ENCODE data around the gene CTSW.

CTSW gene

DNA sequence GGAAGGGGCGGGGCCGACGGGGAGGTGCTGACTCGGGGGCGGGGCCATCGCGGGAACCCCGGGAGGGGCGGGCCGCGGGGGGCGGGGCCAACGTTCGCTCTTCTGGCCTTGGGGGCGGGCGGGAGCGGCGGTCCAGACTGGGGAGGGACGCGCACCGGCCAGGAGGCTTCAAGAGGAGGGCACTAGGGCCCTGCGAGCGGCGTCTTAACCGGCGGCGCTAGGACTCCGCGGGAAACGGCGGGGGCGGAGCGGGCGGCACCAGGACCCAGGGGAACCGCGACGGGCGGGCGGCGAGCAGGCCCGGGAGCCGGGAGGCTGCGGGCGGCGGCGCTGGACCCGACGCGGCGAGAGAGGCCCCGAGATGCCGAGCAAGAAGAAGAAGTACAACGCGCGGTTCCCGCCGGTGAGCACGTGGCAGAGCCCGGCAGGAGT is 39.5 kb downstream of the CTSW start, which contains the start of gene DRAP1 (continued):
- TF ChIP-seq ZBTB48 (tag by site-specific recombination; IDR thresholded peaks at IDR 0.05) (no peak), ZNF169 (tag by site-specific recombination; IDR thresholded peaks at IDR 0.05) (no peak), ZNF155 (tag by site-specific recombination; IDR thresholded peaks at IDR 0.05) (no peak), ZNF785 (tag by site-specific recombination; IDR thresholded peaks at IDR 0.05) (no peak), ZNF248 (tag by site-specific recombination; IDR thresholded peaks at IDR 0.05) (no peak), ZNF521 (tag by site-specific recombination; IDR thresholded peaks at IDR 0.05) (no peak), ZFP69B (tag by site-specific recombination; IDR thresholded peaks at IDR 0.05) (peak; percentile 81), ZSCAN30 (tag by site-specific recombination; IDR thresholded peaks at IDR 0.05) (peak; percentile 90), ZNF146 (tag by site-specific recombination; IDR thresholded peaks at IDR 0.05) (no peak), KLF1 (tag by site-specific recombination; IDR thresholded peaks at IDR 0.05) (peak; percentile 52), ZNF548 (tag by site-specific recombination; IDR thresholded peaks at IDR 0.05) (no peak), ZNF600 (tag by site-specific recombination; IDR thresholded peaks at IDR 0.05) (no peak), GFI1B (tag by site-specific recombination; IDR thresholded peaks at IDR 0.05) (no peak), OVOL3 (tag by site-specific recombination; IDR thresholded peaks at IDR 0.05) (no peak), ZNF473 (tag by site-specific recombination; IDR thresholded peaks at IDR 0.05) (no peak), HOXD13 (CRISPR knock-in tag; IDR thresholded peaks at IDR 0.05; ENCODE audit: borderline replicate concordance) (no peak), TRIM28 (IDR thresholded peaks at IDR 0.05; ENCODE audit: borderline replicate concordance, low read length) (no peak), ZNF571 (tag by site-specific recombination; IDR thresholded peaks at IDR 0.05) (no peak), ZNF626 (tag by site-specific recombination; IDR thresholded peaks at IDR 0.05) (no peak)
- TF ChIP-seq, protein P1, sequence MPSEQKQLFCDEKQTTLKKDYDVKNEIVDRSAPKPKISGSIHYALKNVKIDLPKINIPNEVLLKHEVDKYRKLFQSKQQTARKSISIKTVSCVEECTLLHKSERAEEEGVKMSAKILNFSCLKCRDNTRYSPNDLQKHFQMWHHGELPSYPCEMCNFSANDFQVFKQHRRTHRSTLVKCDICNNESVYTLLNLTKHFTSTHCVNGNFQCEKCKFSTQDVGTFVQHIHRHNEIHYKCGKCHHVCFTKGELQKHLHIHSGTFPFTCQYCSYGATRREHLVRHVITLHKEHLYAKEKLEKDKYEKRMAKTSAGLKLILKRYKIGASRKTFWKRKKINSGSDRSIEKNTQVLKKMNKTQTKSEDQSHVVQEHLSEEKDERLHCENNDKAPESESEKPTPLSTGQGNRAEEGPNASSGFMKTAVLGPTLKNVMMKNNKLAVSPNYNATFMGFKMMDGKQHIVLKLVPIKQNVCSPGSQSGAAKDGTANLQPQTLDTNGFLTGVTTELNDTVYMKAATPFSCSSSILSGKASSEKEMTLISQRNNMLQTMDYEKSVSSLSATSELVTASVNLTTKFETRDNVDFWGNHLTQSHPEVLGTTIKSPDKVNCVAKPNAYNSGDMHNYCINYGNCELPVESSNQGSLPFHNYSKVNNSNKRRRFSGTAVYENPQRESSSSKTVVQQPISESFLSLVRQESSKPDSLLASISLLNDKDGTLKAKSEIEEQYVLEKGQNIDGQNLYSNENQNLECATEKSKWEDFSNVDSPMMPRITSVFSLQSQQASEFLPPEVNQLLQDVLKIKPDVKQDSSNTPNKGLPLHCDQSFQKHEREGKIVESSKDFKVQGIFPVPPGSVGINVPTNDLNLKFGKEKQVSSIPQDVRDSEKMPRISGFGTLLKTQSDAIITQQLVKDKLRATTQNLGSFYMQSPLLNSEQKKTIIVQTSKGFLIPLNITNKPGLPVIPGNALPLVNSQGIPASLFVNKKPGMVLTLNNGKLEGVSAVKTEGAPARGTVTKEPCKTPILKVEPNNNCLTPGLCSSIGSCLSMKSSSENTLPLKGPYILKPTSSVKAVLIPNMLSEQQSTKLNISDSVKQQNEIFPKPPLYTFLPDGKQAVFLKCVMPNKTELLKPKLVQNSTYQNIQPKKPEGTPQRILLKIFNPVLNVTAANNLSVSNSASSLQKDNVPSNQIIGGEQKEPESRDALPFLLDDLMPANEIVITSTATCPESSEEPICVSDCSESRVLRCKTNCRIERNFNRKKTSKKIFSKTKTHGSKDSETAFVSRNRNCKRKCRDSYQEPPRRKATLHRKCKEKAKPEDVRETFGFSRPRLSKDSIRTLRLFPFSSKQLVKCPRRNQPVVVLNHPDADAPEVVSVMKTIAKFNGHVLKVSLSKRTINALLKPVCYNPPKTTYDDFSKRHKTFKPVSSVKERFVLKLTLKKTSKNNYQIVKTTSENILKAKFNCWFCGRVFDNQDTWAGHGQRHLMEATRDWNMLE (tag by site-specific recombination; conservative IDR thresholded peaks at IDR 0.05; ENCODE audit: low read depth), result no peak
- TF ChIP-seq, protein P2, sequence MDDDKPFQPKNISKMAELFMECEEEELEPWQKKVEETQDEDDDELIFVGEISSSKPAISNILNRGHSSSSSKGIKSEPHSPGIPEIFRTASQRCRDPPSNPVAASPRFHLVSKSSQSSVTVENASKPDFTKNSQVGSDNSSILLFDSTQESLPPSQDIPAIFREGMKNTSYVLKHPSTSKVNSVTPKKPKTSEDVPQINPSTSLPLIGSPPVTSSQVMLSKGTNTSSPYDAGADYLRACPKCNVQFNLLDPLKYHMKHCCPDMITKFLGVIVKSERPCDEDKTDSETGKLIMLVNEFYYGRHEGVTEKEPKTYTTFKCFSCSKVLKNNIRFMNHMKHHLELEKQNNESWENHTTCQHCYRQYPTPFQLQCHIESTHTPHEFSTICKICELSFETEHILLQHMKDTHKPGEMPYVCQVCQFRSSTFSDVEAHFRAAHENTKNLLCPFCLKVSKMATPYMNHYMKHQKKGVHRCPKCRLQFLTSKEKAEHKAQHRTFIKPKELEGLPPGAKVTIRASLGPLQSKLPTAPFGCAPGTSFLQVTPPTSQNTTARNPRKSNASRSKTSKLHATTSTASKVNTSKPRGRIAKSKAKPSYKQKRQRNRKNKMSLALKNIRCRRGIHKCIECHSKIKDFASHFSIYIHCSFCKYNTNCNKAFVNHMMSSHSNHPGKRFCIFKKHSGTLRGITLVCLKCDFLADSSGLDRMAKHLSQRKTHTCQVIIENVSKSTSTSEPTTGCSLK (tag by site-specific recombination; IDR thresholded peaks at IDR 0.05), result no peak
- TF ChIP-seq, protein P3, sequence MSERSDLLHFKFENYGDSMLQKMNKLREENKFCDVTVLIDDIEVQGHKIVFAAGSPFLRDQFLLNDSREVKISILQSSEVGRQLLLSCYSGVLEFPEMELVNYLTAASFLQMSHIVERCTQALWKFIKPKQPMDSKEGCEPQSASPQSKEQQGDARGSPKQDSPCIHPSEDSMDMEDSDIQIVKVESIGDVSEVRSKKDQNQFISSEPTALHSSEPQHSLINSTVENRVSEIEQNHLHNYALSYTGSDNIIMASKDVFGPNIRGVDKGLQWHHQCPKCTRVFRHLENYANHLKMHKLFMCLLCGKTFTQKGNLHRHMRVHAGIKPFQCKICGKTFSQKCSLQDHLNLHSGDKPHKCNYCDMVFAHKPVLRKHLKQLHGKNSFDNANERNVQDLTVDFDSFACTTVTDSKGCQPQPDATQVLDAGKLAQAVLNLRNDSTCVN (tag by site-specific recombination; optimal IDR thresholded peaks at IDR 0.05), result peak; percentile 67
- TF ChIP-seq, protein P4, sequence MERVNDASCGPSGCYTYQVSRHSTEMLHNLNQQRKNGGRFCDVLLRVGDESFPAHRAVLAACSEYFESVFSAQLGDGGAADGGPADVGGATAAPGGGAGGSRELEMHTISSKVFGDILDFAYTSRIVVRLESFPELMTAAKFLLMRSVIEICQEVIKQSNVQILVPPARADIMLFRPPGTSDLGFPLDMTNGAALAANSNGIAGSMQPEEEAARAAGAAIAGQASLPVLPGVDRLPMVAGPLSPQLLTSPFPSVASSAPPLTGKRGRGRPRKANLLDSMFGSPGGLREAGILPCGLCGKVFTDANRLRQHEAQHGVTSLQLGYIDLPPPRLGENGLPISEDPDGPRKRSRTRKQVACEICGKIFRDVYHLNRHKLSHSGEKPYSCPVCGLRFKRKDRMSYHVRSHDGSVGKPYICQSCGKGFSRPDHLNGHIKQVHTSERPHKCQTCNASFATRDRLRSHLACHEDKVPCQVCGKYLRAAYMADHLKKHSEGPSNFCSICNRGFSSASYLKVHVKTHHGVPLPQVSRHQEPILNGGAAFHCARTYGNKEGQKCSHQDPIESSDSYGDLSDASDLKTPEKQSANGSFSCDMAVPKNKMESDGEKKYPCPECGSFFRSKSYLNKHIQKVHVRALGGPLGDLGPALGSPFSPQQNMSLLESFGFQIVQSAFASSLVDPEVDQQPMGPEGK (tag by site-specific recombination; IDR thresholded peaks at IDR 0.05), result peak; percentile 73
- TF ChIP-seq, protein P5, sequence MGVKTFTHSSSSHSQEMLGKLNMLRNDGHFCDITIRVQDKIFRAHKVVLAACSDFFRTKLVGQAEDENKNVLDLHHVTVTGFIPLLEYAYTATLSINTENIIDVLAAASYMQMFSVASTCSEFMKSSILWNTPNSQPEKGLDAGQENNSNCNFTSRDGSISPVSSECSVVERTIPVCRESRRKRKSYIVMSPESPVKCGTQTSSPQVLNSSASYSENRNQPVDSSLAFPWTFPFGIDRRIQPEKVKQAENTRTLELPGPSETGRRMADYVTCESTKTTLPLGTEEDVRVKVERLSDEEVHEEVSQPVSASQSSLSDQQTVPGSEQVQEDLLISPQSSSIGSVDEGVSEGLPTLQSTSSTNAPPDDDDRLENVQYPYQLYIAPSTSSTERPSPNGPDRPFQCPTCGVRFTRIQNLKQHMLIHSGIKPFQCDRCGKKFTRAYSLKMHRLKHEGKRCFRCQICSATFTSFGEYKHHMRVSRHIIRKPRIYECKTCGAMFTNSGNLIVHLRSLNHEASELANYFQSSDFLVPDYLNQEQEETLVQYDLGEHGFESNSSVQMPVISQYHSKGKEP (tag by site-specific recombination; IDR thresholded peaks at IDR 0.05), result peak; percentile 96
- TF ChIP-seq, protein P6, sequence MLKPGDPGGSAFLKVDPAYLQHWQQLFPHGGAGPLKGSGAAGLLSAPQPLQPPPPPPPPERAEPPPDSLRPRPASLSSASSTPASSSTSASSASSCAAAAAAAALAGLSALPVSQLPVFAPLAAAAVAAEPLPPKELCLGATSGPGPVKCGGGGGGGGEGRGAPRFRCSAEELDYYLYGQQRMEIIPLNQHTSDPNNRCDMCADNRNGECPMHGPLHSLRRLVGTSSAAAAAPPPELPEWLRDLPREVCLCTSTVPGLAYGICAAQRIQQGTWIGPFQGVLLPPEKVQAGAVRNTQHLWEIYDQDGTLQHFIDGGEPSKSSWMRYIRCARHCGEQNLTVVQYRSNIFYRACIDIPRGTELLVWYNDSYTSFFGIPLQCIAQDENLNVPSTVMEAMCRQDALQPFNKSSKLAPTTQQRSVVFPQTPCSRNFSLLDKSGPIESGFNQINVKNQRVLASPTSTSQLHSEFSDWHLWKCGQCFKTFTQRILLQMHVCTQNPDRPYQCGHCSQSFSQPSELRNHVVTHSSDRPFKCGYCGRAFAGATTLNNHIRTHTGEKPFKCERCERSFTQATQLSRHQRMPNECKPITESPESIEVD (tag by site-specific recombination; IDR thresholded peaks at IDR 0.05), result no peak
- TF ChIP-seq, protein P7, sequence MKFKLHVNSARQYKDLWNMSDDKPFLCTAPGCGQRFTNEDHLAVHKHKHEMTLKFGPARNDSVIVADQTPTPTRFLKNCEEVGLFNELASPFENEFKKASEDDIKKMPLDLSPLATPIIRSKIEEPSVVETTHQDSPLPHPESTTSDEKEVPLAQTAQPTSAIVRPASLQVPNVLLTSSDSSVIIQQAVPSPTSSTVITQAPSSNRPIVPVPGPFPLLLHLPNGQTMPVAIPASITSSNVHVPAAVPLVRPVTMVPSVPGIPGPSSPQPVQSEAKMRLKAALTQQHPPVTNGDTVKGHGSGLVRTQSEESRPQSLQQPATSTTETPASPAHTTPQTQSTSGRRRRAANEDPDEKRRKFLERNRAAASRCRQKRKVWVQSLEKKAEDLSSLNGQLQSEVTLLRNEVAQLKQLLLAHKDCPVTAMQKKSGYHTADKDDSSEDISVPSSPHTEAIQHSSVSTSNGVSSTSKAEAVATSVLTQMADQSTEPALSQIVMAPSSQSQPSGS (tag by site-specific recombination; IDR thresholded peaks at IDR 0.05; ENCODE audit: low read depth), result no peak

All from HEK293 (cell line).